Astrocyte (in vitro differentiated cells and primary cell): ENCODE data around the gene NECTIN4.

Experiments used
- CTCF ChIP-seq: IDR thresholded peaks from 2 replicates; pipeline ENCODE4 v1.5.1; 2011; ENCODE audit warnings: low read depth, mild to moderate bottlenecking, inconsistent platforms, low read length, moderate library complexity; ENCODE audit not compliant: insufficient read depth
- EZH2 ChIP-seq: IDR thresholded peaks from 2 replicates; pipeline ENCODE4 v1.6.1; 2012; ENCODE audit warnings: mild to moderate bottlenecking, low read length, inconsistent platforms; ENCODE audit not compliant: insufficient read depth

- TF ChIP-seq CTCF (no peak), EZH2 (no peak)
Measured at GRCh38 chr1:161096015-161096414, 6.7 kb upstream of the NECTIN4 start.
